Testis (tissue), 2 donors: ENCODE results near the gene SMYD3.

Experiments
- POLR2A ChIP-seq: fragments of 450-650 bp; IDR thresholded peaks from one replicate; pipeline ENCODE4 v1.6.1; 2017; ENCODE audit warnings: antibody characterized with exemption, mild to moderate bottlenecking, moderate library complexity
- TF ChIP-seq, protein P1 (sequence below), 3 experiments: fragments of 450-650 bp in 2 of 3; fragments of 200-600 bp in 1 of 3; sonication (generic) in 1 of 3; IDR thresholded peaks; one replicate each; pipeline ENCODE4 v1.5.1; 2016 to 2019; ENCODE audit warnings: antibody characterized with exemption in 3 of 3, mild to moderate bottlenecking in 2 of 3, moderate library complexity in 1 of 3

- TF ChIP-seq, protein P1, sequence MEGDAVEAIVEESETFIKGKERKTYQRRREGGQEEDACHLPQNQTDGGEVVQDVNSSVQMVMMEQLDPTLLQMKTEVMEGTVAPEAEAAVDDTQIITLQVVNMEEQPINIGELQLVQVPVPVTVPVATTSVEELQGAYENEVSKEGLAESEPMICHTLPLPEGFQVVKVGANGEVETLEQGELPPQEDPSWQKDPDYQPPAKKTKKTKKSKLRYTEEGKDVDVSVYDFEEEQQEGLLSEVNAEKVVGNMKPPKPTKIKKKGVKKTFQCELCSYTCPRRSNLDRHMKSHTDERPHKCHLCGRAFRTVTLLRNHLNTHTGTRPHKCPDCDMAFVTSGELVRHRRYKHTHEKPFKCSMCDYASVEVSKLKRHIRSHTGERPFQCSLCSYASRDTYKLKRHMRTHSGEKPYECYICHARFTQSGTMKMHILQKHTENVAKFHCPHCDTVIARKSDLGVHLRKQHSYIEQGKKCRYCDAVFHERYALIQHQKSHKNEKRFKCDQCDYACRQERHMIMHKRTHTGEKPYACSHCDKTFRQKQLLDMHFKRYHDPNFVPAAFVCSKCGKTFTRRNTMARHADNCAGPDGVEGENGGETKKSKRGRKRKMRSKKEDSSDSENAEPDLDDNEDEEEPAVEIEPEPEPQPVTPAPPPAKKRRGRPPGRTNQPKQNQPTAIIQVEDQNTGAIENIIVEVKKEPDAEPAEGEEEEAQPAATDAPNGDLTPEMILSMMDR (IDR thresholded peaks at IDR 0.05), result no peak
- no peak for TF ChIP-seq POLR2A
Measured at GRCh38 chr1:246020211-246020954, 486.7 kb downstream of the SMYD3 start.
